ENCODE measurements around the gene PRKAG2. TPM values are rescaled to one million over a fixed set of nuclear protein-coding genes. Genes with fewer than 3 reads are reported as not detected.
A peak's percentile ranks its signal among the peaks of the same experiment; 100 is the strongest.

The PRKAG2 gene
- polyA plus RNA-seq, 1 of the 3 experiments (the other 2 are of a cell fraction), result 51.6 TPM

GRCh38 chr7:151735851-151736402 lies 141.0 kb downstream of the PRKAG2 start (continued):
- TF ChIP-seq, protein P1, sequence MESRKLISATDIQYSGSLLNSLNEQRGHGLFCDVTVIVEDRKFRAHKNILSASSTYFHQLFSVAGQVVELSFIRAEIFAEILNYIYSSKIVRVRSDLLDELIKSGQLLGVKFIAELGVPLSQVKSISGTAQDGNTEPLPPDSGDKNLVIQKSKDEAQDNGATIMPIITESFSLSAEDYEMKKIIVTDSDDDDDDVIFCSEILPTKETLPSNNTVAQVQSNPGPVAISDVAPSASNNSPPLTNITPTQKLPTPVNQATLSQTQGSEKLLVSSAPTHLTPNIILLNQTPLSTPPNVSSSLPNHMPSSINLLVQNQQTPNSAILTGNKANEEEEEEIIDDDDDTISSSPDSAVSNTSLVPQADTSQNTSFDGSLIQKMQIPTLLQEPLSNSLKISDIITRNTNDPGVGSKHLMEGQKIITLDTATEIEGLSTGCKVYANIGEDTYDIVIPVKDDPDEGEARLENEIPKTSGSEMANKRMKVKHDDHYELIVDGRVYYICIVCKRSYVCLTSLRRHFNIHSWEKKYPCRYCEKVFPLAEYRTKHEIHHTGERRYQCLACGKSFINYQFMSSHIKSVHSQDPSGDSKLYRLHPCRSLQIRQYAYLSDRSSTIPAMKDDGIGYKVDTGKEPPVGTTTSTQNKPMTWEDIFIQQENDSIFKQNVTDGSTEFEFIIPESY (IDR thresholded peaks at IDR 0.05; ENCODE audit: borderline replicate concordance, low read depth), result no peak
- TF ChIP-seq EZH2phosphoT487 (IDR thresholded peaks at IDR 0.05; ENCODE audit: borderline replicate concordance, low read depth) (no peak), RXRA (IDR thresholded peaks at IDR 0.05; ENCODE audit: borderline replicate concordance, low read depth) (no peak), MXI1 (IDR thresholded peaks at IDR 0.05; ENCODE audit: low read depth, low read length) (no peak)

- Histone ChIP-seq H3K9ac (no peak overlapping the region), H2AFZ (ENCODE audit: low read depth) (peak overlapping the region; percentile 57; the same call in 1 of the 2 replicates), H3K9me3 (no peaks in the 10 kb centered on the region), H3K4me2 (peak overlapping the region; percentile 63), H3K36me3 (replicated peaks in 1 of 2; ENCODE audit: control insufficient read depth in 1 of 2, insufficient read depth in 2 of 2, low read length in 1 of 2) (no peaks in the 10 kb centered on the region), H3K79me2 (ENCODE audit: insufficient read depth) (no peaks in the 10 kb centered on the region), H3K27me3 (ENCODE audit: insufficient read depth) (no peaks in the 10 kb centered on the region), H3K4me3 (ENCODE audit: low read depth in 2 of 2, low read length in 1 of 2) (no peak overlapping the region; a peak in 2 of 4 replicates), H3K27ac (ENCODE audit: low read depth in 2 of 2, low read length in 1 of 2) (no peak overlapping the region), H3F3A (replicated peaks; ENCODE audit: insufficient read depth) (peaks cover 9% of the 10 kb centered on the region), H4K20me1 (ENCODE audit: insufficient read depth) (no peaks in the 10 kb centered on the region), H3K9me2 (no peaks in the 10 kb centered on the region), H3K4me1 (ENCODE audit: control insufficient read depth in 1 of 2, insufficient read depth in 2 of 2, low read depth in 1 of 2, low read length in 1 of 2) (peaks cover 14 to 16% of the 10 kb centered on the region in 2 experiments; a peak in 3 of 4 replicates)
- TF ChIP-seq RAD21 (IDR thresholded peaks at IDR 0.05; ENCODE audit: low read length), result no peak
- TF ChIP-seq EP300 (IDR thresholded peaks at IDR 0.05; ENCODE audit: borderline replicate concordance in 1 of 2, low read depth in 1 of 2, low read length in 1 of 2), result no peak
- no peak for TF ChIP-seq SIN3A (IDR thresholded peaks at IDR 0.05; ENCODE audit: borderline replicate concordance, low read depth, low read length)
- TF ChIP-seq EZH2phosphoT487 (IDR thresholded peaks at IDR 0.05; ENCODE audit: borderline replicate concordance, low read depth), result no peak
- TF ChIP-seq, protein P2, sequence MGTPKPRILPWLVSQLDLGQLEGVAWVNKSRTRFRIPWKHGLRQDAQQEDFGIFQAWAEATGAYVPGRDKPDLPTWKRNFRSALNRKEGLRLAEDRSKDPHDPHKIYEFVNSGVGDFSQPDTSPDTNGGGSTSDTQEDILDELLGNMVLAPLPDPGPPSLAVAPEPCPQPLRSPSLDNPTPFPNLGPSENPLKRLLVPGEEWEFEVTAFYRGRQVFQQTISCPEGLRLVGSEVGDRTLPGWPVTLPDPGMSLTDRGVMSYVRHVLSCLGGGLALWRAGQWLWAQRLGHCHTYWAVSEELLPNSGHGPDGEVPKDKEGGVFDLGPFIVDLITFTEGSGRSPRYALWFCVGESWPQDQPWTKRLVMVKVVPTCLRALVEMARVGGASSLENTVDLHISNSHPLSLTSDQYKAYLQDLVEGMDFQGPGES (IDR thresholded peaks at IDR 0.05; ENCODE audit: low read depth, low read length), result no peak
- TF ChIP-seq, protein P3, sequence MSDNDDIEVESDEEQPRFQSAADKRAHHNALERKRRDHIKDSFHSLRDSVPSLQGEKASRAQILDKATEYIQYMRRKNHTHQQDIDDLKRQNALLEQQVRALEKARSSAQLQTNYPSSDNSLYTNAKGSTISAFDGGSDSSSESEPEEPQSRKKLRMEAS (IDR thresholded peaks at IDR 0.05; ENCODE audit: low read depth), result no peak
- DNase-seq, result no peak
- ChIA-PET POLR2A (no interaction called here), CTCF (interaction anchor here (1.0 to 5.8 kb wide), 8 partner anchors 9 to 47 kb away, joined by 3 to 26 read pairs (median 4); no protein-coding TSS in a partner anchor)
- 91% methylated on average over 9 of the region's 9 CpGs for WGBS (ENCODE audit: low lambda C conversion rate)
Observed at GRCh38 chr7:151735186-151735850, 141.6 kb downstream of the PRKAG2 start.
